Neural progenitor cell (in vitro differentiated cells): ENCODE measurements around the gene NBEA.

Source experiments
- CTCF ChIP-seq: fragments of 200-600 bp; sonication (generic); IDR thresholded peaks from 2 replicates; pipeline ENCODE4 v1.5.1; 2017; ENCODE audit warnings: antibody characterized with exemption, mild to moderate bottlenecking
- EZH2 ChIP-seq: fragments of 200-600 bp; sonication (generic); IDR thresholded peaks from 2 replicates; pipeline ENCODE4 v1.6.1; 2017; ENCODE audit warnings: antibody characterized with exemption, mild to moderate bottlenecking, moderate library complexity
- EZH2phosphoT487 ChIP-seq: fragments of 200-600 bp; sonication (generic); IDR thresholded peaks from 2 replicates; pipeline ENCODE4 v1.6.1; 2017; ENCODE audit warnings: antibody characterized with exemption

DNA sequence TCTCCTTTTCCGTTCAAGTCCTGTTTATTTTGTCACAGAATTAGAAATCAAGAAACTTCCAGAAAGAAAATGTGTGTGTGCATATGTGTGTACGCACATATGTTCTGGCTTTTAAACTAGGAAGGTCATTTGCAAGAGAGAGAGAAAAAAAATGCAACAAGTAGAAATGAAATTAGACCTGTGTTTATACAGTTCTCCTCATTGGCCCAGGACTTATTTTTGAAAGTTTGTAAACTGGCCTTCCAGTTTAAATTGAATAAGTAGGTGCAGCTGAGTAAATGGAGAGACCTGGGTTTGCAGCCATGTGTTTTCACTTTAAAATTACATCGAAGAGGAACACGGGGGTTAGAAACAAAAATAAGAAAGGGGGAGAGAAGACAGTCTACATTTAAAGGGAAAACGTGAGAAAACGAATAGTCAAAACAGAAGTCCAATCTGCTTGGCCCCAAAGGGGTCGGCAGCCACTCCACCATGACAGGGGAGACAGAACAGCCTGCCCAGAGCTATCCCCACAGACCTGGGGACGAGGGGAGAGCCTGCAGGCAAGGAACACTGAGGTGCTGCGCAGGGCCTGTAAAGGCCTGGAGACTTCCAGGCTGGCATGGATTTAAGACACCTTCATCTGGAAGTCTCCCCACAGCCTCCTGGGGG, 751.2 kb downstream of the NBEA start:
- TF ChIP-seq CTCF (no peak), EZH2phosphoT487 (no peak), EZH2 (no peak)
